HepG2 (cell line): ENCODE results near the gene KIF22. TPM values are rescaled to one million over a fixed set of nuclear protein-coding genes. Genes with fewer than 3 reads are reported as not detected.

Source experiments
- ARNT ChIP-seq: fragments of 450-650 bp; IDR thresholded peaks from 2 replicates; pipeline ENCODE4 v1.6.1; 2017
- BHLHE40 ChIP-seq: IDR thresholded peaks from 2 replicates; pipeline ENCODE4 v1.6.1; 2011; ENCODE audit warnings: low read length, improper control_type of control experiment
- FLYWCH1 ChIP-seq: sonication (generic); formaldehyde crosslinking; IDR thresholded peaks from 2 replicates; pipeline ENCODE4 v1.8.1; 2023; ENCODE audit warnings: mild to moderate bottlenecking, missing genetic modification reagents
- HMGA1 ChIP-seq: sonication (generic); formaldehyde crosslinking; conservative IDR thresholded peaks from 2 replicates; pipeline ENCODE4 v1.4.0; 2020; ENCODE audit warnings: missing genetic modification reagents
- JARID2 ChIP-seq: sonication (generic); formaldehyde crosslinking; IDR thresholded peaks from 2 replicates; pipeline ENCODE4 v1.8.1; 2023; ENCODE audit warnings: missing genetic modification reagents, inconsistent platforms; ENCODE audit not compliant: insufficient replicate concordance
- RARA ChIP-seq: IDR thresholded peaks from 2 replicates; pipeline ENCODE4 v1.6.1; 2016; ENCODE audit warnings: missing genetic modification reagents, missing compliant biosample characterization
- RBAK ChIP-seq: sonication (generic); formaldehyde crosslinking; IDR thresholded peaks from 2 replicates; pipeline ENCODE4 v1.5.1; 2020; ENCODE audit warnings: mild to moderate bottlenecking, missing genetic modification reagents
- SALL1 ChIP-seq: sonication (generic); formaldehyde crosslinking; IDR thresholded peaks from 2 replicates; pipeline ENCODE4 v1.8.0; 2022; ENCODE audit warnings: mild to moderate bottlenecking, missing genetic modification reagents
- SAP130 ChIP-seq: IDR thresholded peaks from 2 replicates; pipeline ENCODE4 v1.6.1; 2016; ENCODE audit warnings: low read depth
- SRY ChIP-seq: sonication (generic); formaldehyde crosslinking; IDR thresholded peaks from 2 replicates; pipeline ENCODE4 v1.8.0; 2022; ENCODE audit warnings: mild to moderate bottlenecking, missing genetic modification reagents
- ZFP37 ChIP-seq: sonication (generic); formaldehyde crosslinking; IDR thresholded peaks from 2 replicates; pipeline ENCODE4 v1.4.0; 2020; ENCODE audit warnings: missing genetic modification reagents, borderline replicate concordance
- ZKSCAN1 ChIP-seq: fragments of 150-350 bp; IDR thresholded peaks from 2 replicates; pipeline ENCODE4 v1.6.1; 2014; ENCODE audit warnings: low read length
- ZNF274 ChIP-seq: sonication (generic); formaldehyde crosslinking; IDR thresholded peaks from 2 replicates; pipeline ENCODE4 v1.5.1; 2020; ENCODE audit warnings: mild to moderate bottlenecking, missing genetic modification reagents
- ZNF383 ChIP-seq: sonication (generic); formaldehyde crosslinking; IDR thresholded peaks from 2 replicates; pipeline ENCODE4 v1.4.0; 2020; ENCODE audit warnings: missing genetic modification reagents, mild to moderate bottlenecking, borderline replicate concordance
- ZNF451 ChIP-seq: sonication (generic); formaldehyde crosslinking; IDR thresholded peaks from 2 replicates; pipeline ENCODE4 v1.5.0; 2020; ENCODE audit warnings: mild to moderate bottlenecking, missing genetic modification reagents
- ZNF460 ChIP-seq: sonication (generic); formaldehyde crosslinking; IDR thresholded peaks from 2 replicates; pipeline ENCODE4 v1.5.1; 2020; ENCODE audit warnings: missing genetic modification reagents, mild to moderate bottlenecking, borderline replicate concordance
- polyA plus RNA-seq, 8 experiments: library from polyadenylated mRNA; depleted of rRNA in 3 of 8; stranded (reverse) in 7 of 8; unstranded in 1 of 8; fragments of >200 nt; fragmentation: Illumina TruSeq in 4 of 8; extraction: Trizol in 4 of 8; gene quantifications; 2 replicates each; pipeline versions ENCODE4 v1.2.1 to v1.2.3, GENCODE V29; 2011 to 2016; ENCODE audit warnings: low read depth in 4 of 8, missing spikeins in 1 of 8, mixed read lengths in 1 of 8; ENCODE audit not compliant: insufficient read depth in 1 of 8
- total RNA-seq, 5 experiments: library from RNA; depleted of rRNA; stranded (reverse); fragments of >200 nt; fragmentation: Illumina TruSeq; extraction: Trizol; gene quantifications; 2 replicates each; pipeline ENCODE4 v1.2.3, GENCODE V29; 2016; ENCODE audit warnings: low read depth in 1 of 5
- TF ChIP-seq, protein P1 (sequence below): sonication (generic); formaldehyde crosslinking; IDR thresholded peaks from 2 replicates; pipeline ENCODE4 v1.5.1; 2020; ENCODE audit warnings: mild to moderate bottlenecking, missing genetic modification reagents, borderline replicate concordance
- TF ChIP-seq, protein P2 (sequence below): sonication (generic); formaldehyde crosslinking; IDR thresholded peaks from 2 replicates; pipeline ENCODE4 v1.8.0; 2022; ENCODE audit warnings: low read depth, missing genetic modification reagents

KIF22 gene
- total and polyA plus RNA-seq, 2 of the 13 experiments (the other 11 are each of a cell fraction or from before 2014, with no cell fraction given): 95.8 to 118 TPM

DNA sequence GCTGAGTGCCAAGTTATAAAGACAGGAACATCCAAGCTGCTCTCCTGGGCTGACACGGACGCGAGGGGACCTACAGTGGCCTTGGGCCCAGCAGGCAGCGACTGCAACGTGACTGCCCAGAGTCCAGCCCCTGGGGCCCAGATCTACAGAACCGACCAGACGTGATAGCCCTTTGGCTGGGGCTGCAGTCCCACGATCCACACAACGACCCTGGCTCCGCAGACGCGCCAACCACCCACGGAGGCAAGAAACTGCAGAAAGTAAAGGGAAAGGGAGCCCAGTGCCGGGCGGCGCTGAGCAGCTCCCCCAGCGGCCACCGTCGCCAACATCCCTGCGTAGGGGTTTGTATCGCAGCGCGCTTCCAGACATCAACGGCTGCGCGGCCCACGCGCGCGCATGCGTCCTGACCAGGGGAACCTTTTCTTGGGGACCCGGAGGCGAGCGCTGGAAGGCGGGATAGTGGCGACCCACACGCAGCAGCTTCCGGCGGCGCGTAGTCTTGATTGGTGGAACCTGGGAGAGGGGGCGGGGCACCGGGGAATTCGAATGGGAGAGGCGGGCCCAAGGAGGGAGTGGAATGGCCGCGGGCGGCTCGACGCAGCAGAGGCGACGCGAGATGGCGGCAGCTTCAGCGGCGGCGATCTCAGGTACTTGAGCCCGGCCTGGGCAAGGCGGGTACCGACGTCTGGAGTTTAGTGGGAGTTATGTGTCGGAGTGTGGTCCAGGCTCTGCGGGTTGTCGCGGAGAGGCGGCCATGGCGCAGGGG, at the start of gene KIF22 (continued):
- peak; percentile 32; the same call in 1 of the 2 replicates for TF ChIP-seq RARA
- TF ChIP-seq JARID2: peak; percentile 87
- TF ChIP-seq, protein P1, sequence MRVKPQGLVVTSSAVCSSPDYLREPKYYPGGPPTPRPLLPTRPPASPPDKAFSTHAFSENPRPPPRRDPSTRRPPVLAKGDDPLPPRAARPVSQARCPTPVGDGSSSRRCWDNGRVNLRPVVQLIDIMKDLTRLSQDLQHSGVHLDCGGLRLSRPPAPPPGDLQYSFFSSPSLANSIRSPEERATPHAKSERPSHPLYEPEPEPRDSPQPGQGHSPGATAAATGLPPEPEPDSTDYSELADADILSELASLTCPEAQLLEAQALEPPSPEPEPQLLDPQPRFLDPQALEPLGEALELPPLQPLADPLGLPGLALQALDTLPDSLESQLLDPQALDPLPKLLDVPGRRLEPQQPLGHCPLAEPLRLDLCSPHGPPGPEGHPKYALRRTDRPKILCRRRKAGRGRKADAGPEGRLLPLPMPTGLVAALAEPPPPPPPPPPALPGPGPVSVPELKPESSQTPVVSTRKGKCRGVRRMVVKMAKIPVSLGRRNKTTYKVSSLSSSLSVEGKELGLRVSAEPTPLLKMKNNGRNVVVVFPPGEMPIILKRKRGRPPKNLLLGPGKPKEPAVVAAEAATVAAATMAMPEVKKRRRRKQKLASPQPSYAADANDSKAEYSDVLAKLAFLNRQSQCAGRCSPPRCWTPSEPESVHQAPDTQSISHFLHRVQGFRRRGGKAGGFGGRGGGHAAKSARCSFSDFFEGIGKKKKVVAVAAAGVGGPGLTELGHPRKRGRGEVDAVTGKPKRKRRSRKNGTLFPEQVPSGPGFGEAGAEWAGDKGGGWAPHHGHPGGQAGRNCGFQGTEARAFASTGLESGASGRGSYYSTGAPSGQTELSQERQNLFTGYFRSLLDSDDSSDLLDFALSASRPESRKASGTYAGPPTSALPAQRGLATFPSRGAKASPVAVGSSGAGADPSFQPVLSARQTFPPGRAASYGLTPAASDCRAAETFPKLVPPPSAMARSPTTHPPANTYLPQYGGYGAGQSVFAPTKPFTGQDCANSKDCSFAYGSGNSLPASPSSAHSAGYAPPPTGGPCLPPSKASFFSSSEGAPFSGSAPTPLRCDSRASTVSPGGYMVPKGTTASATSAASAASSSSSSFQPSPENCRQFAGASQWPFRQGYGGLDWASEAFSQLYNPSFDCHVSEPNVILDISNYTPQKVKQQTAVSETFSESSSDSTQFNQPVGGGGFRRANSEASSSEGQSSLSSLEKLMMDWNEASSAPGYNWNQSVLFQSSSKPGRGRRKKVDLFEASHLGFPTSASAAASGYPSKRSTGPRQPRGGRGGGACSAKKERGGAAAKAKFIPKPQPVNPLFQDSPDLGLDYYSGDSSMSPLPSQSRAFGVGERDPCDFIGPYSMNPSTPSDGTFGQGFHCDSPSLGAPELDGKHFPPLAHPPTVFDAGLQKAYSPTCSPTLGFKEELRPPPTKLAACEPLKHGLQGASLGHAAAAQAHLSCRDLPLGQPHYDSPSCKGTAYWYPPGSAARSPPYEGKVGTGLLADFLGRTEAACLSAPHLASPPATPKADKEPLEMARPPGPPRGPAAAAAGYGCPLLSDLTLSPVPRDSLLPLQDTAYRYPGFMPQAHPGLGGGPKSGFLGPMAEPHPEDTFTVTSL (CRISPR knock-in tag): peak; percentile 69; the same call in 1 of the 2 replicates
- TF ChIP-seq ZNF460 (CRISPR knock-in tag): peak; percentile 58; the same call in 1 of the 2 replicates
- peak; percentile 5; the same call in 1 of the 2 replicates for TF ChIP-seq RBAK
- TF ChIP-seq BHLHE40: peak; percentile 60; the same call in 1 of the 2 replicates
- TF ChIP-seq FLYWCH1 (CRISPR knock-in tag): 0 out of 2 replicates have a peak, but pooled peaks have one; percentile 15
- peak; percentile 85; the same call in 1 of the 2 replicates for TF ChIP-seq ZFP37 (CRISPR knock-in tag)
- peak; percentile 98 for TF ChIP-seq SAP130 (CRISPR knock-in tag)
- peak; percentile 92 for TF ChIP-seq SALL1 (CRISPR knock-in tag)
- no peak for TF ChIP-seq ARNT
- TF ChIP-seq, protein P2, sequence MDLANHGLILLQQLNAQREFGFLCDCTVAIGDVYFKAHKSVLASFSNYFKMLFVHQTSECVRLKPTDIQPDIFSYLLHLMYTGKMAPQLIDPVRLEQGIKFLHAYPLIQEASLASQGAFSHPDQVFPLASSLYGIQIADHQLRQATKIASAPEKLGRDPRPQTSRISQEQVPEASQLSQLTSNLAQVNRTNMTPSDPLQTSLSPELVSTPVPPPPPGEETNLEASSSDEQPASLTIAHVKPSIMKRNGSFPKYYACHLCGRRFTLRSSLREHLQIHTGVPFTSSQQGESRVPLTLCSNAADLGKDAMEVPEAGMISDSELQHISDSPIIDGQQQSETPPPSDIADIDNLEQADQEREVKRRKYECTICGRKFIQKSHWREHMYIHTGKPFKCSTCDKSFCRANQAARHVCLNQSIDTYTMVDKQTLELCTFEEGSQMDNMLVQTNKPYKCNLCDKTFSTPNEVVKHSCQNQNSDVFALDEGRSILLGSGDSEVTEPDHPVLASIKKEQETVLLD (CRISPR knock-in tag): peak; percentile 90
- peak; percentile 90 for TF ChIP-seq ZNF274 (CRISPR knock-in tag)
- no peak for TF ChIP-seq HMGA1 (CRISPR knock-in tag)
- peak; percentile 78 for TF ChIP-seq SRY (CRISPR knock-in tag)
- peak; percentile 58; the same call in 1 of the 2 replicates for TF ChIP-seq ZNF383
- no peak for TF ChIP-seq ZKSCAN1
- TF ChIP-seq ZNF451: peak; percentile 89
